Measurements from ENCODE around the gene TRAM2. TPM values are rescaled to one million over a fixed set of nuclear protein-coding genes. Genes with fewer than 3 reads are reported as not detected.

The TRAM2 gene
- total and polyA plus RNA-seq, 2 of the 13 experiments (the other 11 are each of a cell fraction or from before 2014, with no cell fraction given): 49.1 to 72.5 TPM

GRCh38 chr6:52564856-52565255 lies 12.0 kb downstream of the TRAM2 start (continued):
- no peak for TF ChIP-seq PRDM15 (CRISPR knock-in tag; IDR thresholded peaks at IDR 0.05)
- TF ChIP-seq ZNF12 (CRISPR knock-in tag; IDR thresholded peaks at IDR 0.05): no peak
- no peak for TF ChIP-seq ZNF777 (CRISPR knock-in tag; IDR thresholded peaks at IDR 0.05)
- TF ChIP-seq THRA (CRISPR knock-in tag; IDR thresholded peaks at IDR 0.05; ENCODE audit: borderline replicate concordance): no peak
- TF ChIP-seq U2AF2 (IDR thresholded peaks at IDR 0.05; ENCODE audit: low read depth, low read length): no peak
- TF ChIP-seq ZNF101 (CRISPR knock-in tag; IDR thresholded peaks at IDR 0.05; ENCODE audit: borderline replicate concordance, low read depth): no peak
- TF ChIP-seq TOE1 (CRISPR knock-in tag; IDR thresholded peaks at IDR 0.05): no peak
- TF ChIP-seq RXRA (CRISPR knock-in tag; IDR thresholded peaks at IDR 0.05): peak; percentile 48; the same call in 1 of the 2 replicates
- TF ChIP-seq ZFP37 (CRISPR knock-in tag; IDR thresholded peaks at IDR 0.05; ENCODE audit: borderline replicate concordance): no peak
- TF ChIP-seq, protein P1, sequence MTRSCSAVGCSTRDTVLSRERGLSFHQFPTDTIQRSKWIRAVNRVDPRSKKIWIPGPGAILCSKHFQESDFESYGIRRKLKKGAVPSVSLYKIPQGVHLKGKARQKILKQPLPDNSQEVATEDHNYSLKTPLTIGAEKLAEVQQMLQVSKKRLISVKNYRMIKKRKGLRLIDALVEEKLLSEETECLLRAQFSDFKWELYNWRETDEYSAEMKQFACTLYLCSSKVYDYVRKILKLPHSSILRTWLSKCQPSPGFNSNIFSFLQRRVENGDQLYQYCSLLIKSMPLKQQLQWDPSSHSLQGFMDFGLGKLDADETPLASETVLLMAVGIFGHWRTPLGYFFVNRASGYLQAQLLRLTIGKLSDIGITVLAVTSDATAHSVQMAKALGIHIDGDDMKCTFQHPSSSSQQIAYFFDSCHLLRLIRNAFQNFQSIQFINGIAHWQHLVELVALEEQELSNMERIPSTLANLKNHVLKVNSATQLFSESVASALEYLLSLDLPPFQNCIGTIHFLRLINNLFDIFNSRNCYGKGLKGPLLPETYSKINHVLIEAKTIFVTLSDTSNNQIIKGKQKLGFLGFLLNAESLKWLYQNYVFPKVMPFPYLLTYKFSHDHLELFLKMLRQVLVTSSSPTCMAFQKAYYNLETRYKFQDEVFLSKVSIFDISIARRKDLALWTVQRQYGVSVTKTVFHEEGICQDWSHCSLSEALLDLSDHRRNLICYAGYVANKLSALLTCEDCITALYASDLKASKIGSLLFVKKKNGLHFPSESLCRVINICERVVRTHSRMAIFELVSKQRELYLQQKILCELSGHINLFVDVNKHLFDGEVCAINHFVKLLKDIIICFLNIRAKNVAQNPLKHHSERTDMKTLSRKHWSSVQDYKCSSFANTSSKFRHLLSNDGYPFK (CRISPR knock-in tag; IDR thresholded peaks at IDR 0.05; ENCODE audit: borderline replicate concordance): no peak
- TF ChIP-seq KAT2B (IDR thresholded peaks at IDR 0.05; ENCODE audit: borderline replicate concordance, low read depth, low read length): no peak
- TF ChIP-seq ZNF407 (CRISPR knock-in tag; IDR thresholded peaks at IDR 0.05; ENCODE audit: not compliant biosample characterization): no peak

Data from HepG2 (cell line).